GM12878 (cell line): ENCODE data around the gene FILIP1L. TPM values are rescaled to one million over a fixed set of nuclear protein-coding genes. Genes with fewer than 3 reads are reported as not detected.

Experiments
- ATAC-seq: fragments of 200-7000 bp; cut with Tn5 transposase; 3 replicates; pipeline ENCODE4 v1.9.1; 2020; ENCODE audit warnings: mild to moderate bottlenecking, moderate library complexity
- BruUV-seq: library from RNA; stranded (reverse); fragments of 400-500 nt; replicated peaks from 2 replicates; lab custom pipeline; 2021; lab: Mats Ljungman, UMichigan
- CTCF ChIA-PET: fragments of 300-600 bp; sonication (Branson Sonifier 250); formaldehyde crosslinking; extraction: SDS; loops from one replicate; lab custom pipeline; 2021; ENCODE audit warnings: inconsistent platforms; lab: Yijun Ruan, JAX
- POLR2A ChIA-PET: fragments of 350-600 bp; formaldehyde crosslinking; extraction: SDS; loops from one replicate; lab custom pipeline; 2021; ENCODE audit warnings: inconsistent platforms; lab: Charles Lee
- RAD21 ChIA-PET: fragments of 300-600 bp; sonication (Branson Sonifier 250); formaldehyde crosslinking; loops from one replicate; lab custom pipeline; 2023; ENCODE audit warnings: antibody characterized with exemption; ENCODE audit not compliant: unreplicated experiment; lab: Charles Lee
- SMC1A ChIA-PET: fragments of 300-600 bp; sonication (Branson Sonifier 250); formaldehyde crosslinking; loops from one replicate; lab custom pipeline; 2023; ENCODE audit not compliant: unreplicated experiment, uncharacterized antibody; lab: Charles Lee
- DNase-seq: peaks from one replicate; pipeline ENCODE4 v3.0.0-alpha.2; 2011; ENCODE audit warnings: low read depth, low spot score
- FAIRE-seq: peaks from 3 replicates; lab custom pipeline; 2011; peaks lifted over from hg19 to GRCh38; lab: Jason Lieb, UNC
- H2AFZ ChIP-seq: 2 replicates; pipeline ENCODE4 v1.6.0; 2011; ENCODE audit warnings: low read depth, low read length, control low read depth; ENCODE audit not compliant: control insufficient read depth
- H3K27ac ChIP-seq: 2 replicates; pipeline ENCODE4 v1.5.1; 2011; ENCODE audit warnings: control low read depth; ENCODE audit not compliant: control insufficient read depth, insufficient read depth
- H3K27me3 ChIP-seq, 2 experiments: replicated peaks in 1 of 2; 2 replicates each; pipeline versions ENCODE4 v1.6.0 to v1.6.1; 2011; ENCODE audit warnings: low read length in 1 of 2; ENCODE audit not compliant: control insufficient read depth in 2 of 2, insufficient read depth in 2 of 2
- H3K36me3 ChIP-seq, 2 experiments: 2 replicates each; pipeline ENCODE4 v1.5.1; 2011; ENCODE audit warnings: low read length in 1 of 2; ENCODE audit not compliant: control insufficient read depth in 2 of 2, insufficient read depth in 2 of 2
- H3K4me1 ChIP-seq: 2 replicates; pipeline ENCODE4 v1.6.1; 2011; ENCODE audit warnings: mild to moderate bottlenecking, low read length, moderate library complexity, mixed read lengths; ENCODE audit not compliant: control insufficient read depth, insufficient read depth
- H3K4me2 ChIP-seq: 2 replicates; pipeline ENCODE4 v1.6.0; 2011; ENCODE audit warnings: control low read depth; ENCODE audit not compliant: control insufficient read depth, insufficient read depth
- H3K4me3 ChIP-seq: fragments of 200-600 bp; sonication (generic); 2 replicates; pipeline ENCODE4 v1.5.1; 2016
- H3K79me2 ChIP-seq: 2 replicates; pipeline ENCODE4 v1.6.0; 2011; ENCODE audit warnings: low read length; ENCODE audit not compliant: control insufficient read depth, insufficient read depth
- H3K9ac ChIP-seq: 2 replicates; pipeline ENCODE4 v1.8.0; 2011; ENCODE audit warnings: low read length, control low read depth, mixed read lengths; ENCODE audit not compliant: control insufficient read depth, insufficient read depth
- H3K9me3 ChIP-seq: replicated peaks from 3 replicates; pipeline ENCODE4 v1.5.1; 2011; ENCODE audit warnings: mild to moderate bottlenecking, low read length; ENCODE audit not compliant: control insufficient read depth, insufficient read depth
- H4K20me1 ChIP-seq: 2 replicates; pipeline ENCODE4 v1.6.0; 2011; ENCODE audit not compliant: control insufficient read depth, insufficient read depth
- BACH1 ChIP-seq: fragments of 450-650 bp; IDR thresholded peaks from 2 replicates; pipeline ENCODE4 v1.6.1; 2017; ENCODE audit warnings: mild to moderate bottlenecking, borderline replicate concordance
- BCL3 ChIP-seq: IDR thresholded peaks from 2 replicates; pipeline ENCODE4 v1.6.1; 2011; ENCODE audit warnings: borderline replicate concordance, low read depth, mild to moderate bottlenecking, moderate library complexity, low read length; ENCODE audit not compliant: insufficient read depth, poor library complexity, severe bottlenecking
- CBFB ChIP-seq: IDR thresholded peaks from 2 replicates; pipeline ENCODE4 v1.6.1; 2016; ENCODE audit warnings: antibody characterized with exemption, low read depth
- KAT2A ChIP-seq: conservative IDR thresholded peaks from 2 replicates; pipeline ENCODE4 v1.6.1; 2011; ENCODE audit warnings: low read depth, low read length; ENCODE audit not compliant: control insufficient read depth
- MYC ChIP-seq: IDR thresholded peaks from 2 replicates; pipeline ENCODE4 v1.6.1; 2011; ENCODE audit warnings: mild to moderate bottlenecking, low read length, moderate library complexity, inconsistent platforms; ENCODE audit not compliant: insufficient read depth, insufficient replicate concordance, insufficient read length, severe bottlenecking
- NFIC ChIP-seq: IDR thresholded peaks from 2 replicates; pipeline ENCODE4 v1.6.1; 2012; ENCODE audit warnings: low read depth, mild to moderate bottlenecking, inconsistent platforms, low read length, moderate library complexity
- PAX5 ChIP-seq: IDR thresholded peaks from 2 replicates; pipeline ENCODE4 v1.6.1; 2011; ENCODE audit warnings: low read depth, low read length, borderline replicate concordance
- PBX3 ChIP-seq: IDR thresholded peaks from 2 replicates; pipeline ENCODE4 v1.6.1; 2011; ENCODE audit warnings: mild to moderate bottlenecking, low read depth, low read length, moderate library complexity; ENCODE audit not compliant: insufficient replicate concordance
- PML ChIP-seq: IDR thresholded peaks from 2 replicates; pipeline ENCODE4 v1.6.1; 2012; ENCODE audit warnings: low read length, inconsistent platforms
- POLR2A ChIP-seq: IDR thresholded peaks from 2 replicates; pipeline ENCODE4 v1.6.1; 2011; ENCODE audit warnings: low read depth, mild to moderate bottlenecking, low read length
- RELA ChIP-seq: fragments of 450-650 bp; IDR thresholded peaks from 2 replicates; pipeline ENCODE4 v1.8.0; 2014; ENCODE audit warnings: borderline replicate concordance; ENCODE audit not compliant: partially characterized antibody
- REST ChIP-seq: IDR thresholded peaks from 2 replicates; pipeline ENCODE4 v1.6.1; 2012; ENCODE audit warnings: mild to moderate bottlenecking, low read depth, low read length
- WGBS: methylation state at CpG from one replicate; pipeline ENCODE4 v1.1.6; 2016; ENCODE audit warnings: low lambda C conversion rate; ENCODE audit not compliant: insufficient replicate concordance, insufficient coverage; ENCODE audit errors: missing lambda C conversion rate; 5-methylcytosine and 5-hydroxymethylcytosine counted together
- in situ Hi-C: fragments of 300-500 bp; cut with MboI; formaldehyde crosslinking; loops from 9 replicates; pipeline ENCODE4 v1.14.3; 2018; ENCODE audit warnings: mixed read lengths
- intact Hi-C: fragments of 100-400 bp; cut with micrococcal nuclease; formaldehyde crosslinking; loops from one replicate; pipeline ENCODE4 v1.14.2; 2022; ENCODE audit not compliant: unreplicated experiment
- polyA plus RNA-seq, 11 experiments: library from polyadenylated mRNA; depleted of rRNA in 4 of 11; unstranded in 6 of 11; stranded (reverse) in 5 of 11; fragments of >200 nt; fragmentation: Nextera tagmentation in 4 of 11; fragmentation: Illumina TruSeq in 1 of 11; extraction: Ambion mirVana in 4 of 11; extraction: Trizol in 1 of 11; gene quantifications; 1 replicate in 1 of 11; 2 replicates in 10 of 11; pipeline versions ENCODE4 v1.2.1 to v1.2.3, GENCODE V29; 2011 to 2016; ENCODE audit warnings: inconsistent platforms in 2 of 11, missing spikeins in 2 of 11, low read depth in 1 of 11
- total RNA-seq, 4 experiments: library from RNA; depleted of rRNA in 3 of 4; stranded (reverse); fragments of >200 nt in 3 of 4; fragmentation: Illumina TruSeq in 1 of 4; extraction: Trizol in 1 of 4; gene quantifications; 2 replicates each; pipeline versions ENCODE4 v1.2.1 to v1.2.3, GENCODE V29; 2013 to 2021

FILIP1L gene
- total and polyA plus RNA-seq, 10 of the 15 experiments (the other 5 are each of a cell fraction or from before 2014, with no cell fraction given), result 0.24 to 6.1 (median 3.5) TPM

GRCh38 chr3:100043271-100043670 is 71.0 kb downstream of the FILIP1L start (continued):
- no peak for TF ChIP-seq REST

- ATAC-seq, result no peak
- Histone ChIP-seq H2AFZ (no peak overlapping the region), H3K9ac (no peak overlapping the region), H3K4me1 (peaks cover 29% of the 10 kb centered on the region), H3K27ac (no peak overlapping the region), H4K20me1 (no peaks in the 10 kb centered on the region), H3K79me2 (no peaks in the 10 kb centered on the region)
- SMC1A ChIA-PET, result interaction anchor here (0.6 to 2.8 kb wide), 8 partner anchors 9 to 211 kb away, joined by 3 to 15 read pairs (median 4); no protein-coding TSS in a partner anchor
- TF ChIP-seq PAX5, result no peak
- TF ChIP-seq KAT2A, result no peak
- no peak for TF ChIP-seq PML
- no peak for TF ChIP-seq CBFB
- TF ChIP-seq BCL3, result no peak
- no peak for TF ChIP-seq MYC
- TF ChIP-seq BACH1, result no peak
- no peak for TF ChIP-seq PBX3
- no peak for TF ChIP-seq POLR2A
- TF ChIP-seq NFIC, result no peak
- TF ChIP-seq RELA, result no peak
- TF ChIP-seq, all 136 proteins: peak for 0
- H3K4me3 ChIP-seq, result no peak overlapping the region
- no TSS peak for BruUV-seq
- FAIRE-seq (no peak), DNase-seq (no peak)
- ChIA-PET POLR2A (no interaction called here), RAD21 (interaction anchor here (1.3 to 1.5 kb wide), 3 partner anchors 13 to 214 kb away, joined by 3 to 5 read pairs (median 4); no protein-coding TSS in a partner anchor), CTCF (interaction anchor here (0.6 to 2.6 kb wide), 7 partner anchors 11 to 212 kb away, joined by 3 to 7 read pairs (median 4); no protein-coding TSS in a partner anchor)
- intact Hi-C loops (no loop called here), in situ Hi-C loops (no loop called here)
- H3K36me3 ChIP-seq, result no peaks in the 10 kb centered on the region
- no peak overlapping the region for H3K4me2 ChIP-seq
- H3K27me3 ChIP-seq, result no peaks in the 10 kb centered on the region
- 96% methylated on average over 6 of the region's 6 CpGs for WGBS
- no peaks in the 10 kb centered on the region for H3K9me3 ChIP-seq
These were observed 71.9 kb downstream of the FILIP1L start for GRCh38 chr3:100042166-100042981.
